Nucleus accumbens (tissue), 56 donors: ENCODE data around the gene TSR2.
"Not testable (repeated sequence)": the region's sequence is repeated elsewhere in the genome, so short reads cannot be mapped to it uniquely, and the experiment has no call there.

Source experiments
- DNase-seq, 56 donors: peaks; one replicate each; lab custom pipeline; 2025; lab: John Stamatoyannopoulos, UW

The TSR2 gene

DNA sequence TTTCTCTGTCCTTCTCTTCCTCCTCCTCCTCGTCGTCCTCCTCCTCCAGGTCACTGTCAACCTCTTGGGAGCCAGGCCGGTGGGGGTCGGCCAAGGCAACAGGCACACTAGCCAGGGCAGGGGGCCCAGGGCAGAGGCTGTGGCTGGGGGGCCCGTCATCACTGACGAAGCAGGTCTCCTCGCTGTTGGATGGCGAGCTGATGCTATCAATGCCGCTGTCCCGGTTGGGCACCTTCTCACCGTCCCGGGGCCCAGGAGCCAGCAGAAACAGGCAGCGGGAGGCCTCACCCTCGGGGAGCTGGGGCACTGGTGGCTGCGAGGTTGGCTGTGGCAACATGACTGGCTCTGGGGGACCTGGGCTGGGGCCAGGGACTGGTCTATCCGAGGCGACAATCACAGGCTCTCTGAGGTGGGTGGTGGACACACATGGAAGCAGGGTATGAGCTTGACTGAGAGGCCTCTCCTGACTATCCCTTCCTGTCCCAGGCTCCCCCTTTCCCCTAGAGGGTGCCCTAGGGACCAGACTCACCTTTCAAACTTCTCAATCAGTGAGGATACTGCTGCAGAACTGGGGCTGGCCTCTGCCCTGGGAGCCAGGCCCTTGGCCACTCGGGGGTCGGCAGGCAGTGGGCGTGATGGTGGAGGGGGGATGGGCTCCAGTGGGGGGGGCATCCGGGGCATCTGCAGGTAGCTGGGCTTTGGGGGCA, 30.0 kb downstream of the TSR2 start:
- DNase-seq = no peak

- DNase-seq = no peak
Observed at GRCh38 chrX:54473993-54474859, 34.0 kb downstream of the TSR2 start.

DNA sequence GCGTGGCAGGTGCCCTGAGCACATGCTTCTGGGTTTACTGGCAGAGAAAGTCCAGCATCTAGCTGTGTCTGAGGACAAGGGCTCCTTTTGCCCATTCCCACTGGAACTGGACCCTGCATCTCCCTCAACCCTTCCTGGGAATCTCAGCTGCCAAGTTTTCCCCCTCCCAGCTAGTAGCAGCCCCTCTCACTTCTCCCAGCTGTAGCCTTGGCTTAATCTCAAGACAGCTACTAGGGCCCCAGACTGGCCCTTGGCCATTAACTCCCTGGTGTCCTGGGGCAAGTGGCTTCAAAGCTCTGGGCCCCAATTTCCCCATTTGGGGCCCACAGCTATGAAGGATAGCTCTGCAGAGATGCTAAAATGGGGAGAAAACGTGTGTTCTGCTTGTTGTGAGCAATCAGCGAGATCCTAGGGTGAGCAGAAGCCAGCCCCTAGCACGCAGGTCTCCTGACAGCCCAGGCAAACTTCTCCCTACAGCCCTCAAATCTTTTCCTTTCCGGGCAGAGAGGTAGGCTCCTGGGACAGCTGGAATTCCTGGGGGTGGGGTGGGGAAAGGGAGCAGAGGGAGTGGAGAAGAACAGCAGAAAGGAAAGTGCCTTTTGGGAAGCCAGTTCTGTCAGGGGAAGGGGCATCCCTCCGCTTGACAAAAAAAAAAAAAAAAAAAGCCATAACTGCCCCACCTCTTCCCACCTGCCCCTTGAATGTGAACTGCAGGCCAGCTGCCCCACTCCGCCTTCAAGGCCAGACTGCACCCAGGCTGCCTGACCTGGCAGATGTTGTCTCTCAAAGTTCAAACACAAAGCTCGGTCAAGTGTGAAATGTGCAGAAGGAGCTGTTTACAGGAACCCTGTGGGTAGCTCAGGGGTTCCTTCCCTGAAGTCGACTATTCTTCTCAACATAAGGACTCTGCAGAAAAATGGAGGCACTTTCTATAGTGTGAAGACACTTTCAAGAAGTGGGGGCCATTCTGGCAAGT, 39.2 kb downstream of the TSR2 start:
- no peak for DNase-seq

DNA sequence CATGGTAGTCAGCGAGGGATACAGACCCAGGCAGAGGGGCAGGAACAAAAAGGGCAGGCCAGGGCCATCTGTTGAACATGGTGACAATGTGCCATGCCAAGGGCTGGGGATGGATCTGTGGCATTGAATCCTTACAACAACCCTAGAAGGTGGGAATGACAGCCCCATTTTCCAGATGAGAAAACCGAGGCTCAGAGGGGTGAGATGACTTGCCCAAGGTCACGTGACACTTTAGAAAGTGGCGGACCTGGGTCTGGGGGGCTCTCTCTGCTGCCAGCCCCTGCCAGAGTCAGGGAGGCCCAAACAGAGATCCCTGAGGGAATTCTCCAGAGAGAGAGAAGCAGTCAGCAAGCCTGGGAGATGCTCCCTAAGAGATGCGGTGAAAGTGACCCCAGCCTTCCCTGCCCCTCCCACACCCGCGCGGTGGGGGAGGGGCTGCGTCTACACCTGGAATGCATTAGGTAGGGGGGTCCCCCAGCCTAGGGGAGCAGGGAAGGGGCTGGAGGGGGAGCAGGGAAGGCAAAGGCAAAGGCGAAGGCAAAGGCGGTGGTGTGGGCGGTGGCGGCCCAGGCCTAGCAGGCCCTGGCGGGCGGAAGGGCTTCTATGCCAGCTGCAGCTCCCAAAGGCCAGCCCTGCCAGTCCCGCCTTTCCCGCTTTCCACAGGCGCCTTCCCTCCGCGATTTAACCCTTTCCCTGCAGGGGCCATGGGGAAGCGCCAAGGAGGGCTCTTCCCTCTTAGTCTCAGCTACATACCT, 42.8 kb downstream of the TSR2 start:
- DNase-seq = no peak

DNA sequence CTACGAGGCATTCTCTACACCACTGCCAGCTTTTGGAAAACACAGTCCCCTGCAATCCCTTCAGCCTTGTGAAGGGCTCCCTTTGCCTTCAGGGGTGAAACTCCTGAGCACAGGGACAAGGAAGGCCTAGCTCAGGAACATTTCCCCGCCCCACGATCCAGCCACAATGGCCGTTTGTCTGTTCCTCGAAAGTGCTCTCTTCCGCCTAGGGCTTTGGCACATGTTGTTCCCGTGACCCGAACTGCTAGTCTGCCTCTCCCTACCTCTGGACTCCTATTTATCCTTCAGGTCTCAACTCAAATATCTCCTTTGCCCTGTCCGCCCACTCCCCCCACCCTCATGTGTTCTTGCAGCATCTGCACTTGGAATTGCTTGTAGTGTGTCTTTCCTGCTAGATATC, 43.7 kb downstream of the TSR2 start:
- DNase-seq = peak in 2 of 56 donors; percentile 1 to 9

DNA sequence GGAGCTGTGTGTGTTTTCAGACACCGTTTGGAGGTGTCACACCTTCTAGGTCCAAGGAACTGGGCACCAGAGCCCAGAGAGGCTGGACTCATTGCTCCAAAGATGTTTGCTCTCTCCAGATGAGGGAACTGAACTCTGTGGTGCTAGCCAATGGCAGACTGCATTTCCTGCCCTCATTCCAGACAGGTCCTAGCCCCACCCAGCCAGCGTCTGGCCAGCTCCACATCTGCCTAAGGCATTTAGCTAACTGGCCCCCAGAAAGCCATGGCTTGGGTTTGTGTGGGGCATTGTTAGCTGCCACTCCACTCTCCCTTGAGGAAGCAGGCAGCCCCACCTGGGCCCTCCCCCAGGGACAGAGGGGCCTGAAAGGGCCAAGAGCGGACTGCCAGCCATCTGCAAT, 44.5 kb downstream of the TSR2 start:
- no peak for DNase-seq

- DNase-seq = not testable (repeated sequence)
Observed at GRCh38 chrX:54489819-54490218, 49.6 kb downstream of the TSR2 start.

DNA sequence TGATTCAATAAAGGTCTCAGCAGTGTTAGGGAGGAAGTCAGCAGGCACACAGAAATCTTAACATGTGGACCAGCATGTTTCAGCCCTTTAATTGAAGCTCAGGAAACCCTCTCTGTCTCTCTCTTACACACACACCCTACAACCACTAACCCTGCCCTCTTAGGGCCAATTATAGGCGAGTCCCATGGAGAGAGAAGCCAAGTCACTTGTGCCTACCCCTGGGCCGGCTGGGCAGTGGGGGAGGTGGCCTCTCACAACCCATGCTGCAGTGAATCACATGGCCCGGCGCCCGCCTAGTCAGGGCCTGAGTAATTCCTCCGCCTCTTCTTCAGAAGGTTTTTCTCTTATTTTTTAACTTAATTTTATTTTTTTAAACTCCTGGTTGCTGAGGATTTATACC, 52.1 kb downstream of the TSR2 start:
- DNase-seq = peak in 3 of 56 donors; percentile 2 to 8 (median 3)

- DNase-seq = no peak
Observed at GRCh38 chrX:54494166-54494988, 54.2 kb downstream of the TSR2 start.
